HT1080 (cell line): Measurements from ENCODE around the gene CEP295NL. TPM values are rescaled to one million over a fixed set of nuclear protein-coding genes. Genes with fewer than 3 reads are reported as not detected.
"Not testable (repeated sequence)": the region's sequence is repeated elsewhere in the genome, so short reads cannot be mapped to it uniquely, and the experiment has no call there.

ENCODE experiments used
- DNase-seq: peaks from one replicate; pipeline ENCODE4 v3.0.0-alpha.2; 2015; ENCODE audit warnings: low read depth
- total RNA-seq: library from RNA; depleted of rRNA; stranded (reverse); fragments of >200 nt; shearing (Covaris generic); gene quantifications from 2 replicates; pipeline ENCODE4 v1.2.3, GENCODE V29; 2014

Gene CEP295NL
- total RNA-seq, 1 experiment from 2014 or later, result 0.55 TPM

GRCh38 chr17:78933025-78933958 is 30.3 kb upstream of the CEP295NL start:
- peak; percentile 97 for DNase-seq

- peak; percentile 50 for DNase-seq
These were observed 27.1 kb upstream of the CEP295NL start for GRCh38 chr17:78929908-78930775.

- no peak for DNase-seq
These were observed 22.9 kb upstream of the CEP295NL start for GRCh38 chr17:78925662-78926555.

- peak; percentile 71 for DNase-seq
These were observed 22.2 kb upstream of the CEP295NL start, which contains the start of gene TIMP2 for GRCh38 chr17:78925234-78925633. Gene TIMP2, minus strand, starts transcription at chr17:78925387. Its CDS starts 299 bp downstream, at chr17:78925088.

DNA sequence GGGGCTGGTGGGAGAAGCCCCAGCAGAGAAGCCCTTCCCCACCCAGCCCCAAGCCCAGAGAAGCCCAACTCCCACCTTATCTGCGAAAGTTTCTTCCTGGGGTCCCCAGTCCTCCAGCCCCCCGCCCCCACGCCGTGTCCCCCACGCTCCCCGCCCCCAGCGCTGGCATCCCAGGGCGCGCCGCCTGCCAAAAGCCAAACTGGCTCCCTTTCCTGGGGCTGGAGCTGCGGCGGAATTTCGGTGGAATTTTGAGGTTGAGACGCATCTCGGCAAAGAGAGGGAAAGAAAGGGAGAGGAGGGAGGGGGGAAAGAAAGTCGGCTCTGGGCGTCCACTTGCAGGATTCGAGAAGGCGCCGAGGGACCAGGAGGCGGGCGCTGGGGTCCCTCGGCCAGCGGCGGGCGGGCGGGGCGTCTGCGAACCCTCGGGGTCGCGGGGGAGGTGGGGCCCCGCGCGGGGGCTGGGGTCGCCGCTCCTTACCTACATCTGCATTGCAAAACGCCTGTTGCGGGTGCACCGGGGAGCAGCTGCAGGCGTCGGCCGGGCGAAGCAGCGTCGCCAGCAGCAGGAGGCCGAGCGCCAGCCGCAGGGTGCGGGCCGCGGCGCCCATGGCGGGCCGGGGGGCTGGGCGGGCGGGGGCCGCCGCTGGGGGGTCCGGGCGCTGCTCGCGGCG is 21.6 kb upstream of the CEP295NL start:
- no peak for DNase-seq

DNA sequence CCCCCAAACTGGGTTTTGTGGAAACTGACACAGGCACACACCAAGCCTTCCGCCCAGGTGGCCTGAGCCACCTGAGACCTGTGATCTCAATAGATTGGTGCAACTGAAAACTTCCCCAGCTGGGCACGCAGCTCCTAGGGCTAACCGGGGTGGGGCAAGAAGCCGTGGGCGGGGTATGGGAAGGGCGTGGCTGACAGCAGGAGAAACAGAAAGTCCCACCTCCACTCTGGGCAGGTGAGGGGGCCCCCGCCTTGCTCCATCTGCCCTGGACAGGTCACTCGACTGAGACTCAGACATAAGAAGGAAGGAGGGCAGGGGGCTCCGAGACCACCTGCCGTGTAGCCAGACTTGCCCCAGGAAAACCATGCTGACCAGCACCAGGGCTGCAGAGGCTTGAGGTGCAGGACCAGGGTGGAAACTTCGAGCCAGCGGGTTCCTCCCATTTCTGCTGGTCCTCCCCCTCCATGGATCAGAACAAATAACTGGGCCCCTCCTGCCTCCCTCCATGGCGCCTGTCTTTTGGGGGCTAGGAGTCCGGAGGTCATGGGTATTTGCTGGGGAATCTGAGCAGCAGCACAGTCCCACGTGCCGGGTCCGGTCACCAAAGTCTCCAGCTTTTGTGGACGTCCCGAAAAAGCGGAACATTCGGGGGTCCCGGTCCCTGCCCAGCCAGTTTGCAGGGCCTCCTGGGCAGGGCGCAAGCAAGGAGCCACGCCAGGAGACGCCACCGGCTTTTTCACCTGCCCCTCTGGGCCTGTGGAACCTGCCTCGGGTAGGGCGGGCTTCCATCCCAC is 20.9 kb upstream of the CEP295NL start:
- DNase-seq, result no peak

DNA sequence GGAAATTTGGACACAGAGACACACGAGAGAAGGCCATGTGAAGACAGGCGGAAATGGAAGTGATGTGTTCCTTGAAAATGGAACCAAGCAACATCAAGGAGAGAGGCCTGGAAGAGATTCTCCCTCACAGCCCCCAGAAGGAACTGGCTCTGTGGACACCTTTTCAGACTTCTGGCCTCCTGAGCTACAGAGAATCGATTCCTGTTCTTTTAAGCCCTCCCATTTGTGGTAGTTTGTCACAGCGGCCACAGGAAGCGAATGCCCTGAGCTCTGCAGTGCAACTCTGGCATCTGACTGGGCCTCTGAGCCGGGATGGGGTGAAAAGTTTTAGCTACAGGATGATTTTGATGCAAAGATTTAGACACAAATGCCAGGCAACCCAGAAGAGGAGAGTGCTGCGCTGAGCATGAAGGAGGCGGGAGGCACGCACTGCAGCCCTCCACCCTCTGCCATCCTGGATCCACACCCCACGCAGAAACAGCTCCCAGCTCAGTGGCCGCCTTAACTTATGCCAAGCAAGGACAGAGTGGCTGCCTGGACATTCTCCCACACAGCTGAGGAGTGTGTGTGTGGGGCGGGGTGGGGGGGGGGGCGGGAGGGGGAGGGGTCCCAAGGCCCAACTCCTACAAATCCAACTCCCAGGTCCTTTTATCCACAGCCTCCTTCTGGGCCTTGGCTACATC is 20.0 kb upstream of the CEP295NL start:
- DNase-seq, result no peak

DNA sequence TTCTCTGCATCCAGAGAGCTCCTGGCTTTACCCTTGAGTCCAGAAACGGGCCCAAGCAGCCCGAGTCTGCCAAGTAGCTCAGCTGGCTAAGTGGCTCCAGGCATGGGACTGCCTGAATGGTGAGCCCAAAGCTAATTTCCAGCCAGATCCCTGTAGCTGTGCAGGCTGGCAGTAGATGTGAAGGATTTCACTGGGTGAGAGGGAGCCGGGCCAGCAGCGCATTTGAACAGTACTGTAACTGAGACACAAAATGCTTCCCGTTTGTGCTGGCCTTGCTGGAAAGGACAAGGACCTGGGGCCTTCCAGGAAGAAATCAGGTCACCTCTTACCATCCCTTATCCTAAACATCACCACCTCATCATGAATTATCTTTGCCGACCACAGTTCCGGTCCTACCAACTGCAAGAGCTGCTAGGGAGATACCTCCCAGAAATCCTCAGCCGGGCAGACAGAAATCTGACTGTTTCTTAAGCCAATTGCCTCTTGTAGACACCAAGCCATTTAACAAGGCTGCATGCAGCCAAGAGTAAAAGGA is 18.5 kb upstream of the CEP295NL start:
- DNase-seq, result no peak

DNA sequence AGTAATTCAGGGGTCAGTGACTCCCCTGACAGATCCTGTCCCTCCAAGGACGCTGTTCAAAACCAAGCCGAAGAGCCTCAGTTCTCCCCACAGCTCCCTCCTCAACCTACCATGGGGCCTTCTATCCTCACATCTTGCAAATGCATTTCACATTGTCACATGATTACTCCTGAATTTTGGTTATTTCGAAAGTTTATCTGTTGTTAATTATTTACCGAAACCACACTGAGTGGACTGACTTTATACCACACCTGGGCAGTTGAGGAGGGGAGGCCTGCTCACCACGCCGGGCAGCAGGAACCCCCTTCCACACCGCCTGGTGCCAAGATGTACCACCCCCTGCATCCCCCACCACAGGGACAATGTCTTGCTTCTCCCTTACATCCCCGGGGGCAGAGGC is 17.5 kb upstream of the CEP295NL start:
- no peak for DNase-seq

GRCh38 chr17:78919861-78920450 is 17.0 kb upstream of the CEP295NL start:
- DNase-seq, result no peak

DNA sequence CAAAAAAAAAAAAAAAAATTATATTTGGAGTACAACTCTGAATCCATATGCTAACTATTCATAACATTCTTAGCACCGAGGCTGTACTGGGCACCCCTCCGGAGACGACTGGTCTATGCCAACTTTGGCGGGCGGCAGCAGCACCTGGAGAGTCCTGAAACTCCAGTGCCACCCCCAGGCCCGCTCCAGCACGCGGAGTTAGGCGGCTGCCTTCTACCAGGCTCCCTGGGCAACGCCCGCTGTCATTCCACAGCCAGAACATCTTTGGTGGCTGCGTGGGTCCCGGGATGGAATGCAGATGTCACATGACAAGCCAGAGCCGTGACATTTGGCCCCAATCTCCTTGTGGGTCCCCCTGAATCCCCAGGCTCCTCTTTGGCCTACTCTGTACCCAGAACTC is 16.0 kb upstream of the CEP295NL start:
- no peak for DNase-seq

GRCh38 chr17:78917451-78918275 is 14.7 kb upstream of the CEP295NL start:
- no peak for DNase-seq

DNA sequence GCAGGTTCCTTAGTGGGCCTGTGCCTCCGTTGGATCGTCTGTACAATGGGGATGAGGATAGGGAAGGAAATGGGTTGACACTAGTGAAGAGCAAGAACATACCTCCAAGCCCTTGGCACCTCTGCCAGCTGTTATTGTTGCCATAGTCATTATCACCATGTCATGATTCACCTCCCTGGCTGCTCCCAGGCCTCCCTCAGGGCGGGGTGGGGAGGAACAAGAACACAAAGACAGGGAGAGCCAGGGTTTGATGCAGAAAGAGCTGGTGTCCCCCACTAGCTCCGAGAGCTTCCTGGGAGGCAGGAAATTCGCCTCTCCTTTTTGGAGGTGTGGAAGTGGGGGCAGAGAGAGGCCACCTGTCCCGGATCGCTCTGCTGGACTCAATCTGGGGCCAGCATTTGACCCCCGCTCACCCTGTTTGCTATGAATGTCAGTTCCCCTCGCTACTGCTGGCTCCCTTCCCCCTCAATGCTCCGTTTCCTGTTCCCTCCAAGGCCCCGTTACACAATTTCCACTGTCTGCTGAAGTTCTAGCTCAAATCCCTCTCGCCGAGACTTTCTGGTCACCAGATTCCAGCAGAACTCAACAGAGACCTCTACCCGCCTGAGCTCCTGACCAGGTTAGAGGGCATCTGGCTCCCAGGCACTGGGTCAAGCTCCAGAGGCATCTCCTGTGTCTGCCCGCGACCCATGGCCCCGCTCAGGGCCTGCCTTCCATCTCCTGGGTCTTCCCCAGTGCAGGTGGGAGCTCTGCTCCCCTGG is 13.1 kb upstream of the CEP295NL start:
- peak; percentile 84 for DNase-seq

GRCh38 chr17:78913115-78913514 is 10.1 kb upstream of the CEP295NL start:
- DNase-seq, result no peak

GRCh38 chr17:78912082-78912481 is 9.1 kb upstream of the CEP295NL start:
- no peak for DNase-seq

DNA sequence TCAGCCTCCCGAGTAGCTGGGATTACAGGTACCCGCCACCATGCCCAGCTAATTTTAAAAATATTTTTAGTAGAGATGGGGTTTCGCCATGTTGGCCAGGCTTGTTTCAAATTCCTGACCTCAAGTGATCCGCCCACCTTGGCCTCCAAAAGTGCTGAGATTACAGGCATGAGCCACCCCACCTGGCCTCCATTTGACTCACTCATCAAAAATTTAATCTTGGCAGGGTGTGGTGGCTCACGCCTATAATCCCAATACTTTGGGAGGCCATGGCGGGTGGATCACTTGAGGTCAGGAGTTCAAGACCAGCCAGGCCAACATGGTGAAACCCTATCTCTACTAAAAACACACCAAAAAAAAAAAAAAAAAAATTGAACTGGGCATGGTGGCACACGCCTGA is 8.5 kb upstream of the CEP295NL start:
- not testable (repeated sequence) for DNase-seq
